ENCODE measurements around the gene CNN2.

CNN2 gene

DNA sequence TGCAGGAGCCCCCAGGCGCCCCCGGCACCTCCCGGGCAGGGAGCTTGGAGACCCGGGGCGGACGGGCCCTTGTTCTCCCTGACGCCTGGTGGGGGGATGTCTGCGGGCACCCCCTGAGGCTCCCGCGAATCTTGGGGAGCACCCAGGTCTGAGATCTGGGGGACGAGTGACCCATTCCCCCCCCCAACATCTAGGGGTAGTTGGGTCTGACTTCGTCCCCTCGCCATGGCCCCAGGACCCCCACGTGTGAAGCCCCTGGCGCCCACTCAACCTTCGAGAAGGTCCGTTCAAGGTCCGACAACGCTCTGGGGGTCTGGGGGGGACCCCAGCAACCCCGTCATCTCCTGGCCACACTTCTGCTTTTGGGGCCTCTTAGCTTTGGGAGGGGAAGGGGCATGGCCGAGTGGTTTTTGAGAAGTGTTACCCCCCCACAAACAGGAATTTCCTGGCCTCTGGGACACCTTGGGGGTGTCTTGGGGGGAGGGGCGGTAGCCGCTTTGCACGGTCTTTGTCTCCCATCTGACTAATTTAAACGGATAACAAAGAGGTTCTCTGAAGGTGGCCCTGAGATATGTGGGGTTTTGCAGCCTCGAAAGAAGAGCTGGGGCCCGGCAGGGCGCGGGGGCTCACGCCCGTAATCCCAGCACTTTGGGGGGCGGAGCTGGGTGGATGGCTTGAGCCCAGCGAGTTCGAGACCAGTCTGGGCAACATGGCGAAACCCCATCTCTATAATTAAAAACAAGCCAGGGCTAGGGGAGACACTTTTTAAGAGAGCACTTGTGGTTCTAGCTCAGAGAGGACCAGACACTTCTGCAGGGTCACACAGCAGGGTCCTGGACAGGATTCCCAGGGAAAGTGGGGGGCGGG is 608 bp downstream of the CNN2 start:
- H3K4me3 ChIP-seq (ENCODE audit: low read depth in 1 of 5, low read length in 5 of 5) = peak overlapping the region; percentile 75 to 86 (median 81)
- no peaks in the 10 kb centered on the region for H3K27me3 ChIP-seq (ENCODE audit: control insufficient read depth in 5 of 5, insufficient read depth in 4 of 5, low read length in 5 of 5)
- peak overlapping the region; percentile 78 for H3K27ac ChIP-seq (ENCODE audit: low read depth, low read length)
- H3K4me1 ChIP-seq (ENCODE audit: control insufficient read depth in 5 of 5, insufficient read depth in 5 of 5, low read length in 5 of 5) = peaks cover 0 to 37% (median 33%) of the 10 kb centered on the region in 5 donors
- peak overlapping the region in 4 of 5 donors; percentile 76 to 94 (median 84) for H3K9ac ChIP-seq (ENCODE audit: low read length in 5 of 5)
- no peaks in the 10 kb centered on the region for H3K9me3 ChIP-seq (ENCODE audit: control insufficient read depth in 5 of 5, low read length in 5 of 5)
- H3K36me3 ChIP-seq (ENCODE audit: control insufficient read depth in 5 of 5, insufficient read depth in 5 of 5, low read length in 5 of 5) = peaks cover 0 to 10% (median 2%) of the 10 kb centered on the region in 5 donors

GRCh38 chr19:1027650-1028061 is 1.2 kb downstream of the CNN2 start:
- Histone ChIP-seq H3K9ac (ENCODE audit: low read length in 5 of 5) (peak overlapping the region in 4 of 5 donors; percentile 35 to 85 (median 69)), H3K4me3 (ENCODE audit: low read depth in 1 of 5, low read length in 5 of 5) (peak overlapping the region; percentile 75 to 86 (median 81)), H3K4me1 (ENCODE audit: control insufficient read depth in 5 of 5, insufficient read depth in 5 of 5, low read length in 5 of 5) (peaks cover 0 to 37% (median 29%) of the 10 kb centered on the region in 5 donors)

GRCh38 chr19:1028062-1028926 is 1.9 kb downstream of the CNN2 start:
- H3K36me3 ChIP-seq (ENCODE audit: control insufficient read depth in 5 of 5, insufficient read depth in 5 of 5, low read length in 5 of 5) = peaks cover 0 to 21% (median 13%) of the 10 kb centered on the region in 5 donors
- peak overlapping the region; percentile 78 for H3K27ac ChIP-seq (ENCODE audit: low read depth, low read length)
- H3K9ac ChIP-seq (ENCODE audit: low read length in 5 of 5) = peak overlapping the region in 4 of 5 donors; percentile 35 to 73 (median 72)

More at GRCh38 chr19:1027650-1028061, 1.2 kb downstream of the CNN2 start:
- no peaks in the 10 kb centered on the region for H3K27me3 ChIP-seq (ENCODE audit: control insufficient read depth in 5 of 5, insufficient read depth in 4 of 5, low read length in 5 of 5)
- H3K36me3 ChIP-seq (ENCODE audit: control insufficient read depth in 5 of 5, insufficient read depth in 5 of 5, low read length in 5 of 5) = peaks cover 0 to 16% (median 9%) of the 10 kb centered on the region in 5 donors
- no peaks in the 10 kb centered on the region for H3K9me3 ChIP-seq (ENCODE audit: control insufficient read depth in 5 of 5, low read length in 5 of 5)
- H3K27ac ChIP-seq (ENCODE audit: low read depth, low read length) = peak overlapping the region; percentile 78

GRCh38 chr19:1032264-1032867 is 6.0 kb downstream of the CNN2 start:
- H3K4me1 ChIP-seq (ENCODE audit: control insufficient read depth in 5 of 5, insufficient read depth in 5 of 5, low read length in 5 of 5) = peaks cover 0 to 23% (median 18%) of the 10 kb centered on the region in 5 donors
- H3K9ac ChIP-seq (ENCODE audit: low read length in 5 of 5) = no peak overlapping the region
- H3K27me3 ChIP-seq (ENCODE audit: control insufficient read depth in 5 of 5, insufficient read depth in 4 of 5, low read length in 5 of 5) = no peaks in the 10 kb centered on the region
- no peak overlapping the region for H3K27ac ChIP-seq (ENCODE audit: low read depth, low read length)
- no peaks in the 10 kb centered on the region for H3K9me3 ChIP-seq (ENCODE audit: control insufficient read depth in 5 of 5, low read length in 5 of 5)
- no peak overlapping the region for H3K4me3 ChIP-seq (ENCODE audit: low read depth in 1 of 5, low read length in 5 of 5)
- H3K36me3 ChIP-seq (ENCODE audit: control insufficient read depth in 5 of 5, insufficient read depth in 5 of 5, low read length in 5 of 5) = peaks cover 0 to 33% (median 26%) of the 10 kb centered on the region in 5 donors

More at GRCh38 chr19:1028062-1028926, 1.9 kb downstream of the CNN2 start:
- peaks cover 0 to 37% (median 29%) of the 10 kb centered on the region in 5 donors for H3K4me1 ChIP-seq (ENCODE audit: control insufficient read depth in 5 of 5, insufficient read depth in 5 of 5, low read length in 5 of 5)
- H3K9me3 ChIP-seq (ENCODE audit: control insufficient read depth in 5 of 5, low read length in 5 of 5) = no peaks in the 10 kb centered on the region
- H3K27me3 ChIP-seq (ENCODE audit: control insufficient read depth in 5 of 5, insufficient read depth in 4 of 5, low read length in 5 of 5) = no peaks in the 10 kb centered on the region
- H3K4me3 ChIP-seq (ENCODE audit: low read depth in 1 of 5, low read length in 5 of 5) = peak overlapping the region in 4 of 5 donors; percentile 75 to 86 (median 82)

DNA sequence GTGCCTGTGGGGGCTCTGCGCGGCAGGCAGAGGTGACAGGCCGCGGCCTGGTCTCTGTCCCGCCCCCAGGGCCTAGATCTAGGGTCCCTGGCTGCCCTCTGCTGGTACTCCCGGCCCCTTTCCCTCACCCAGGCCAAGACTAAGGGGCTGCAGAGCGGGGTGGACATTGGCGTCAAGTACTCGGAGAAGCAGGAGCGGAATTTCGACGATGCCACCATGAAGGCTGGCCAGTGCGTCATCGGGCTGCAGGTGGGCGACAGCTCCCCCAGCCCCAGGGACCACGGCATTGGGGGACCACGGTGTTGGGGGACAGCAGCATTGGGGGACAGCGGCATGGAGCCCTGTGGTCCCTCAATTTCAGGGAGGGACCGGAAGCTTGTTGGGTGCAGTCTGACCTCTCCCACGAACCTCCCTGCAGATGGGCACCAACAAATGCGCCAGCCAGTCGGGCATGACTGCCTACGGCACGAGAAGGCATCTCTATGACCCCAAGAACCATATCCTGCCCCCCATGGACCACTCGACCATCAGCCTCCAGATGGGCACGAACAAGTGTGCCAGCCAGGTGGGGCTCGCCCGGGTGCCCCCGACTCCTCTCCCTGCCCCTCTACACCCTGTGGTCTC is 9.7 kb downstream of the CNN2 start:
- Histone ChIP-seq H3K9me3 (ENCODE audit: control insufficient read depth in 5 of 5, low read length in 5 of 5) (no peaks in the 10 kb centered on the region), H3K4me3 (ENCODE audit: low read depth in 1 of 5, low read length in 5 of 5) (no peak overlapping the region), H3K27me3 (ENCODE audit: control insufficient read depth in 5 of 5, insufficient read depth in 4 of 5, low read length in 5 of 5) (no peaks in the 10 kb centered on the region), H3K4me1 (ENCODE audit: control insufficient read depth in 5 of 5, insufficient read depth in 5 of 5, low read length in 5 of 5) (peaks cover 0 to 37% (median 30%) of the 10 kb centered on the region in 5 donors), H3K27ac (ENCODE audit: low read depth, low read length) (no peak overlapping the region), H3K36me3 (ENCODE audit: control insufficient read depth in 5 of 5, insufficient read depth in 5 of 5, low read length in 5 of 5) (peaks cover 0 to 32% (median 25%) of the 10 kb centered on the region in 5 donors), H3K9ac (ENCODE audit: low read length in 5 of 5) (no peak overlapping the region)

GRCh38 chr19:1037621-1038064 is 11.2 kb downstream of the CNN2 start:
- Histone ChIP-seq H3K27me3 (ENCODE audit: control insufficient read depth in 5 of 5, insufficient read depth in 4 of 5, low read length in 5 of 5) (no peaks in the 10 kb centered on the region), H3K9me3 (ENCODE audit: control insufficient read depth in 5 of 5, low read length in 5 of 5) (no peaks in the 10 kb centered on the region), H3K36me3 (ENCODE audit: control insufficient read depth in 5 of 5, insufficient read depth in 5 of 5, low read length in 5 of 5) (peaks cover 0 to 22% (median 20%) of the 10 kb centered on the region in 5 donors), H3K27ac (ENCODE audit: low read depth, low read length) (no peak overlapping the region), H3K4me1 (ENCODE audit: control insufficient read depth in 5 of 5, insufficient read depth in 5 of 5, low read length in 5 of 5) (peaks cover 0 to 53% (median 45%) of the 10 kb centered on the region in 5 donors), H3K9ac (ENCODE audit: low read length in 5 of 5) (no peak overlapping the region), H3K4me3 (ENCODE audit: low read depth in 1 of 5, low read length in 5 of 5) (no peak overlapping the region)

DNA sequence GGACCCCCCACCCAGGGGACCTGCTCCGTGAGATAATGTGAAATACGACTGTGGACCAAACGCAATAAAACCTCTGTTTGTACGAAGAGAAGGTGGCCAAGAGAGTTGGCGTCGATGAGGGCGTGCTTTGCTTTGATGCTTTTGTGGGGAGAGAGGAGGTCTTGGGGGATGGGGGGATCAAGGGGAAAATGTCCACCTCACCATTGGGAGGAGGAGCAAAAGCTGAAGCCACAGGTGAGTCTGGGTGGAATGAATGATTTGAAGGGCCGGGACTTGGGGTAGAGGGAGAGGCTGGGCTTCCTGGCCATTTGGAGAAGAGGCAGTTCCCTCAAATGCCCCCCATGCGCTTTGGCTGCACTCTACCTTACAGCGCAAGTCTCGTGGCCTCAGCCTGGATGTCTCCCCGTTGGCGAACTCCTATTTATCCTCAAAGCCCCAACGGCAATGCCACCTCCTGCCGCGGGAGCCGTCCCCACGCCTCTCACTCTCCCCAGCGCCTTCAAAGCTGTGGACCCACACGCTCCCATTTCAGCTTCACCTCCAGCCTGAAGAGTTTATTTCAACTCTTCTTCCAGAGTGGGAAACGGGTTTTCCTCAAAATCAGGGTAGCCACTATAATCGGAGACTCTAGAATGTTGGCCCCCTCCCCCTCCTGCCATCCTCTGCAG is 12.7 kb downstream of the CNN2 start:
- H3K4me1 ChIP-seq (ENCODE audit: control insufficient read depth in 5 of 5, insufficient read depth in 5 of 5, low read length in 5 of 5) = peaks cover 0 to 59% (median 54%) of the 10 kb centered on the region in 5 donors
- peaks cover 0 to 16% (median 13%) of the 10 kb centered on the region in 5 donors for H3K36me3 ChIP-seq (ENCODE audit: control insufficient read depth in 5 of 5, insufficient read depth in 5 of 5, low read length in 5 of 5)
- no peaks in the 10 kb centered on the region for H3K27me3 ChIP-seq (ENCODE audit: control insufficient read depth in 5 of 5, insufficient read depth in 4 of 5, low read length in 5 of 5)
- no peak overlapping the region for H3K27ac ChIP-seq (ENCODE audit: low read depth, low read length)
- H3K9ac ChIP-seq (ENCODE audit: low read length in 5 of 5) = peak overlapping the region in 2 of 5 donors; percentile 11 to 13
- no peaks in the 10 kb centered on the region for H3K9me3 ChIP-seq (ENCODE audit: control insufficient read depth in 5 of 5, low read length in 5 of 5)
- peak overlapping the region in 3 of 5 donors; percentile 36 to 81 (median 81) for H3K4me3 ChIP-seq (ENCODE audit: low read depth in 1 of 5, low read length in 5 of 5)

DNA sequence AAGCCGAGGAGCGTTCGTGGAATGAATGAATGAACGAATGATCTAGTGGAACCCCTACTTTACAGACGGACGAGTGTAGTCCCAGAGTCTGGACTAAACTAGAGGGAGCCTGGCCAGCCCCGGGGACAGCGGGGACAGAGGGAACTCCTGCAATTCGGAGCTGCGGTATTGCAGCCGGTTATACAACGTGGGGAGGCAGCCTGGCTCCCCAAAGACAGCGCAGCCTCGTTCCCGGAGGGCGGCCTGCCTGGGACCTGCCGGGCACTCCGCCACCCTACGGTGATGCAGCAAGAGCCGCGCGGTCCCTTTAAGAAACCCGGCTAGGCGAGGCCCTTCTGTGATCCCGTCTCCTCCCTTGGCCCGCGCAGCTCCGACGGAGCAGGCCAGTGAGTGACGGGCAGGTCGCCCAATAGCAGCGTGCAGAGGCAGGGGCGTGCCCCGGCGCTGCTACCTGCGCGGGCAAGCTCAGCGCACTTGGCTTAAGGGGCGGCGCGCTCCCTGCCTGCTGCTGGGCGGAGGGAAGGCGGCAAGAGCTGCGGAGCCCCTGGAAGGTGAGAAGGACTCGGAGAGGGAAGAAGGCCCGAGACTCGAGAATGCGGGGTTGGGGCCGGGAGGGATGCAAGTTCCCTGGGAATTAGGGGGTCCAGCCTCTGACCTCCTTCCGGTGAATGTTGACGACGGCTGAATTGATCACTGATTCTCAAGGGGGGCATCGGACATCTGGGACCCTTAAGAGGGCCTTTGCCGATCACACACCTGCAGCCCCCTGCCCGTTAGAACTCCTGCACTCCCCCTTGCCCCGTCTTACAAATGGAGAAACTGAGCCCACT is 13.5 kb downstream of the CNN2 start, which contains the start of gene ABCA7:
TSS of gene ABCA7 (plus strand) at position 462 of the 830 bp plus-strand sequence. CDS start 1,255 bp downstream, outside the sequence.
- Histone ChIP-seq H3K27me3 (ENCODE audit: control insufficient read depth in 5 of 5, insufficient read depth in 4 of 5, low read length in 5 of 5) (no peaks in the 10 kb centered on the region), H3K27ac (ENCODE audit: low read depth, low read length) (peak within 1 kb of the TSS; percentile 65), H3K9ac (ENCODE audit: low read length in 5 of 5) (peak within 1 kb of the TSS in 4 of 5 donors; percentile 43 to 73 (median 64)), H3K9me3 (ENCODE audit: control insufficient read depth in 5 of 5, low read length in 5 of 5) (no peaks in the 10 kb centered on the region), H3K4me3 (ENCODE audit: low read depth in 1 of 5, low read length in 5 of 5) (peak within 1 kb of the TSS; percentile 67 to 86 (median 81)), H3K4me1 (ENCODE audit: control insufficient read depth in 5 of 5, insufficient read depth in 5 of 5, low read length in 5 of 5) (peaks cover 0 to 59% (median 54%) of the 10 kb centered on the region in 5 donors), H3K36me3 (ENCODE audit: control insufficient read depth in 5 of 5, insufficient read depth in 5 of 5, low read length in 5 of 5) (peaks cover 0 to 20% (median 15%) of the 10 kb centered on the region in 5 donors)

Data from subcutaneous abdominal adipose tissue (tissue), 5 donors.